Astrocyte of the cerebellum (primary cell): ENCODE results near the gene GNLY.
"Not testable (repeated sequence)": the region's sequence is repeated elsewhere in the genome, so short reads cannot be mapped to it uniquely, and the experiment has no call there.

Source experiments
- DNase-seq: peaks from one replicate; pipeline ENCODE4 v3.0.0-alpha.2; 2011; ENCODE audit warnings: low read depth
- H3K4me3 ChIP-seq: 2 replicates; pipeline ENCODE4 v1.5.1; 2011; ENCODE audit warnings: mild to moderate bottlenecking, low read depth, low read length, moderate library complexity
- in situ Hi-C: cut with HindIII; loops from 2 replicates; pipeline ENCODE4 v1.10.0; 2017; ENCODE audit warnings: low sequenced_read_pairs
- TF ChIP-seq, protein P1 (sequence below): IDR thresholded peaks from 2 replicates; pipeline ENCODE4 v1.5.1; 2012; ENCODE audit warnings: low read length, low read depth, moderate library complexity, mild to moderate bottlenecking; ENCODE audit errors: missing control alignments

Gene GNLY

DNA sequence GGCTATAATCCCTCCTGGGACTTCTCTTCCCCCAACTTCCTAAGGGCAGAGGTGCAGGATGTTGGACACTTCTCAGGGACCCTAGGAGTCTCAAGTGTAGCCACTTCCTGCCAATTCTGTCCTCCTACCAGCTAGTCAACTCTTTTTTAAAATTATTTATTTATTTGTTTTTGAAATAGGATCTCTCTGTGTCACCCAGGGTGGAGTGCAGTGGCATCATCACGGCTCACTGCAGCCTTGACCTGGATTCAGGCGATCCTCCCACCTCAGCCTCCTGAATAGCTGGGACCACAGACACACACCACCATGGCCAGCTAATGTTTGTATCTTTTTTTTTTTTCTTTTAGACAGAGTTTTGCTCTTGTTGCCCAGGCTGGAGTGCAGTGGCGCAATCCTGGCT lies 37.7 kb upstream of the GNLY start:
- no peak overlapping the region for H3K4me3 ChIP-seq
- in situ Hi-C loops, result loop anchor here (5.0 kb wide), 1 partner anchor 51 kb away; no protein-coding TSS in a partner anchor
- TF ChIP-seq, protein P1, sequence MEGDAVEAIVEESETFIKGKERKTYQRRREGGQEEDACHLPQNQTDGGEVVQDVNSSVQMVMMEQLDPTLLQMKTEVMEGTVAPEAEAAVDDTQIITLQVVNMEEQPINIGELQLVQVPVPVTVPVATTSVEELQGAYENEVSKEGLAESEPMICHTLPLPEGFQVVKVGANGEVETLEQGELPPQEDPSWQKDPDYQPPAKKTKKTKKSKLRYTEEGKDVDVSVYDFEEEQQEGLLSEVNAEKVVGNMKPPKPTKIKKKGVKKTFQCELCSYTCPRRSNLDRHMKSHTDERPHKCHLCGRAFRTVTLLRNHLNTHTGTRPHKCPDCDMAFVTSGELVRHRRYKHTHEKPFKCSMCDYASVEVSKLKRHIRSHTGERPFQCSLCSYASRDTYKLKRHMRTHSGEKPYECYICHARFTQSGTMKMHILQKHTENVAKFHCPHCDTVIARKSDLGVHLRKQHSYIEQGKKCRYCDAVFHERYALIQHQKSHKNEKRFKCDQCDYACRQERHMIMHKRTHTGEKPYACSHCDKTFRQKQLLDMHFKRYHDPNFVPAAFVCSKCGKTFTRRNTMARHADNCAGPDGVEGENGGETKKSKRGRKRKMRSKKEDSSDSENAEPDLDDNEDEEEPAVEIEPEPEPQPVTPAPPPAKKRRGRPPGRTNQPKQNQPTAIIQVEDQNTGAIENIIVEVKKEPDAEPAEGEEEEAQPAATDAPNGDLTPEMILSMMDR, result no peak

DNA sequence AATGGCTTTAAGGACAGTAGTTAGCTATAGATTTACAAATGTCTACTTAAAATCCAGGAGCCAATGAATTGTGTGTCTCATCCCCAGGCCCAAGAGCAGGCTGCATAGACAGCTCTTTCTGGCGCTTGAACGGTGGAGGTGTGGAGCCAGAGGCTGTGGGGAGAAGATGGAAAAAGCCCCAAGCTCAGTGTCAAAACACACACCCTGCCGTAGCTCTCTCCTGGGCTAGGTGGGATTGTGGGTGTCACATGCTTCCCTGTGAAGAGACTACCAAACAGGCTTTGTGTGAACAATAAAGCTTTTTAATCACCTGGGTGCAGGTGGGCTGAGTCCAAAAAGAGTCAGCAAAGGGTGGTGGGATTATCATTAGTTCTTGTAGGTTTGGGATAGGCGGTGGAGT lies 36.8 kb upstream of the GNLY start:
- not testable (repeated sequence) for H3K4me3 ChIP-seq, DNase-seq
- in situ Hi-C loops, result loop anchor here (5.0 kb wide), 1 partner anchor 50 kb away; no protein-coding TSS in a partner anchor

More for the DNA sequence above, 37.7 kb upstream of the GNLY start:
- no peak for DNase-seq

DNA sequence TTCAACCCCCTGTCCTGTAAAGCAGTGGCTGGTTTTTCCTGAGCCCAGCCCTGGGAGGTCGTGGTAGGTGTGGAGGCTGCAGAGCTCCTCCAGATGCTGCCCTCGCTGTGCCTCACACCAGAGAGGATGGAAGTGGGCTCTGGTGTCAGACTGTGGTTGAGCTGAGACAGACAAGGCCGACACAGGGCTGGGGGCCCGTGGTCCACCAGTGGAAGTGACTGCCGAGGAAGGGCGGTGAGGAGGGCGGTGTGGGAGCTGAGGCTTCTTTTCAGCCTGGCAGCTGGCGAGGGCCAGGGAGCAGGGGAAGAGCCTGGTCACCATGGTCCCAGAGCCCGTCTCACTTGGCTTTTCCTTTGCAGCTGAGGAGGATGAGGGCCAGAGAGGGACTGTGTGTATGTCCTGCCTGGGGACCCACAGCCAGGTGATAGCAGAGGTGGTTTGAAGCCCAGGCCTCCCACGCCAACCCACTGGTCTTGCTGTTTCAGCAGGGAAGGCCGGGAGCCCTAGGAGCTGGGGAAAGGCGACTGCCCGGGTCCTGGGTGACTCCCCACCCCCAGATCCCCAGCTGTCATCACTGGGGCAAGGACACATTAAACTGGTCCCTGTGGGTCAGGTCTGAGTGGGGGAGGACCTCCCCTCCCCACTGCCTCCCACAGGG lies 34.7 kb upstream of the GNLY start:
- in situ Hi-C loops, result loop anchor here (5.0 kb wide), 1 partner anchor 48 kb away; no protein-coding TSS in a partner anchor
- DNase-seq, result no peak
- TF ChIP-seq, protein P1, result no peak
- H3K4me3 ChIP-seq, result no peak overlapping the region

DNA sequence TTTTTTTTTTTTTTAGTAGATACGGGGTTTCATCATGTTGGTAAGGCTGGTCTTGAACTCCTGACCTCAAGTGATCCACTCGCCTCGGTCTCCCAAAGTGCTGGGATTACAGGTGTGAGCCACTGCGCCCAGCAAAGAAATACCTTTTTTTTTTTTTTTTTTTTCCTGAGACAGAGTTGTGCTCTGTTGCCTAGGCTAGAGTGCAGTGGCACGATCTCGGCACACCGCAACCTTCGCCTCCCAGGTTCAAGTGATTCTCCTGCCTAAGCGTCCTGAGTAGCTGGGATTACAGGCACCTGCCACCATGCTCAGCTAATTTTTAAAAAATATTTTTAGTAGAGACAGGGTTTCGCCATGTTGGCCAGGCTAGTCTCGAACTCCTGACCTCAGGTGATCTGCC lies 33.9 kb upstream of the GNLY start:
- H3K4me3 ChIP-seq, in situ Hi-C loops, DNase-seq: not testable (repeated sequence)

DNA sequence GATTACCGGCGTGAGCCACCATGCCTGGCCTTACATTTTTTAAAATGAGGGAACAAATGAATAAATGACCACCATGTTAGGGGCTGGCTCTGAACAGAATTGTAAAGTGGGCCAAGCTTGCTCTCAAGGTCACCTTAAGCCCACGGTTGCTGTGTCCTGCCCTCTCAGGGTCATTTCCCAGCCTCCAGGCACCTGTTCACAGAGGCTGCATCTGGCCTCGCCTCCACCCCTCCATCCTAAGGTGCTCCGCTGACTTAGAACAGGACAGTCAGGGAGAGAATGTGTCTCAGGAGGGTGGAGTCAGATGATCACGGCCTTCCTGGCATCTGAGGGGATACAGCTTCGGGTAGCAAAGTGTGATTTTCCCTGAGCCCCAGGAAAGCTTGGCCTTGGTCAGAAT lies 33.4 kb upstream of the GNLY start:
- TF ChIP-seq, protein P1, result no peak
- DNase-seq, result no peak
- no peak overlapping the region for H3K4me3 ChIP-seq
- in situ Hi-C loops, result no loop called here

DNA sequence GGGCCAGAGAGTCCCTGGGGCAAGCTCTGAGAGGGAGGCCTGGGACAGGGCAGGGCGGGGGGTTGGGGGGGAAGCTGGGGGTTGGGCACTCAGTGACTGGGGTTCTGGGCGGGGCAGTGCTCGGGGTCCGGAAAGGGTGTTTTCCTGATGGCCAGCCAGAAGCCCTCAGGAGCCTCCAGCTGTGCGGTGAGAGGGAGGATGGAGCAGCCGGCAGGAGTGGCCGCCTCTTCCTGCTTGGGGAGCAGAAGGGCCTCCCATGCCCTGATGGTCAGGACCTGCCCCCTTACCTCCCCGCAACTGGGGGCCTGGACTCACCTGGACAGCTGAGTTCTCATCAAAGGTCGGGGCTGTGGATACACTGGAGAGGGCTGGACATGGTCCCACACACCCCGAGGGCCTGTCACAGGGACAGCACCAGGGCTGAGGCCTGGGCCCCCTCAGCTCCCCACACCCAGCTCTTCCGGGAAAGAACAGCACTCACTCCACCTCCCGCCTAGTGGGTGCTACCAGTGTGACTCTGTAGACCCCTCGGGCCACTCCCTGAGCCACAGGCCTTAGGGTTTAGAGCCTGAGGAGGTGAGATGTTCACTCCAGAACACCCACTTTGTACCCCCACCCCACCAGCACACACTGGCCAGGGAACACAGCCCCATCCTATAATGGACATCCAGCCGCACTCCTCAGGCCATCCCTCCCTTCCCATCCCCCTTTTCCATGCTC lies 32.9 kb upstream of the GNLY start:
- H3K4me3 ChIP-seq, result no peak overlapping the region
- TF ChIP-seq, protein P1, result no peak
- no peak for DNase-seq
- in situ Hi-C loops, result no loop called here

DNA sequence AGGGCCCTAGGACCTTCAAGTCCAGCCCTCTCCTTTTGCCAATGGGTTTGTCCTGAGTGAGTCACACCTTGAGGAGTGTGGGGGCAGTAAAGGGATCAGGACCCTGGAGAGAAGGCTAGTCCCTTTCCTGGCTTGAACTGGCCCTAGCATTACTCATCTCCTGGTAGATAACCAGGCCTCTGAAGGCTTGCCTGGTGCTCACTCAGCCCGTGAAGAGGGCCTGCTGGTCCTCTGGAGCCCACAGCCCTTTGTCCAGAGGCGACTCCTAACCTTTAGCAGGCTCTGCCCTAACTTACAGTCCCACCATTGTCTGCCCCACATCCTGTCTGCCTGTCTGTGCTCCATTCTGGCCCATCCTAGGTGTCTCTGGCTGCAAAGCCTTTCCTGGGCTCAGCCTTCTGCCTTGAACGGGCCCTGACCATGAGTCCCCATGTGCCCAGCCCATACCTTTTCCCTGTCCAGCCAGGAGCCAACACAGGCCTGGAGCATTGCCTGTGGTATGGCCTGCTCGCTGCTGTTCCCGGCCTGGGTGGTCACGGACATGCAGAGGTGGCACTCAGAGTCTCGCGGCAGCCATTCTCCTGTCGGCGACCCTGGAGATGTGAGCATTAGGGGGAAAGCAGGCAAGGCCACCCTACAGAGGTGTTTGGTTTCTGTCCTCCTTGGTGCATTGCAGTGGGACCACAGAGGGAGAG lies 31.1 kb upstream of the GNLY start:
- DNase-seq, result peak; percentile 66
- in situ Hi-C loops, result no loop called here
- TF ChIP-seq, protein P1, result no peak
- H3K4me3 ChIP-seq, result no peak overlapping the region
